ENCODE measurements around the gene PDP2.

PDP2 gene

DNA sequence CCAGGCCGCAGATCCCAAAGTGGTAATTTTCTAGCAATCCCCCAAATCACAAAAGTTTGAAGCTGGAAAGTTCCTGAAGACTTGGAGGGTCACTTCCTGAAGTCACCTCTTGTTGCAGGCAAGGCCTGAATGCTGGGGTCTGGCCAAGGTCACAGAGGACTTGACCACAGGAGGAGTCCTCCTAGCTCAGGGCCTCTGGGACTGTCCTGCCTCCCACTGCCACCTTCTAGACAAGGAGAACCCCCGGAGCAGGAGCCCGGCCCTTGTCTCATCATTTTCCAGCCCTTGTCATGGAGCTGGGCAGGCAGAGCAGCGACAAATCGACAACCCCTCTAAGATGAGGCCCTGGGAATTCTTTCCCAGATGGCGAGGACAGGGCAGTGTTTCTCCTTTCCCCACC is 38.0 kb downstream of the PDP2 start:
- Histone ChIP-seq H3K9ac (ENCODE audit: low read length) (no peak overlapping the region), H2BK5ac (ENCODE audit: low read depth, low read length, poor library complexity) (no peak overlapping the region), H3K23ac (ENCODE audit: low read length) (no peak overlapping the region), H3K18ac (ENCODE audit: low read length) (no peak overlapping the region), H3K79me1 (ENCODE audit: low read length) (no peaks in the 10 kb centered on the region), H4K91ac (ENCODE audit: low read depth, low read length) (no peak overlapping the region), H3K4me3 (ENCODE audit: low read depth, low read length) (no peak overlapping the region), H2BK12ac (ENCODE audit: low read length) (no peak overlapping the region), H3K9me3 (ENCODE audit: insufficient read depth, low read depth, low read length) (peaks cover under 1% of the 10 kb centered on the region), H4K8ac (ENCODE audit: low read depth, low read length) (no peak overlapping the region), H2BK120ac (ENCODE audit: insufficient read depth, low read length, poor library complexity) (no peak overlapping the region), H3K27ac (ENCODE audit: low read depth, low read length) (no peak overlapping the region), H2AK5ac (ENCODE audit: low read length) (no peak overlapping the region), H3K4ac (ENCODE audit: low read depth, low read length) (no peak overlapping the region), H3K4me1 (ENCODE audit: control insufficient read depth in 1 of 2, insufficient read depth in 2 of 2, low read length in 2 of 2) (no peaks in the 10 kb centered on the region), H3K36me3 (ENCODE audit: control insufficient read depth in 1 of 2, insufficient read depth in 2 of 2, low read length in 2 of 2) (no peaks in the 10 kb centered on the region), H3K14ac (ENCODE audit: low read length) (no peak overlapping the region), H3K27me3 (ENCODE audit: insufficient read depth, low read length) (no peaks in the 10 kb centered on the region), H3K79me2 (ENCODE audit: control insufficient read depth, insufficient read depth, low read length, poor library complexity) (no peaks in the 10 kb centered on the region), H2AFZ (ENCODE audit: insufficient read depth, low read length, poor library complexity) (no peak overlapping the region), H4K12ac (ENCODE audit: low read depth, low read length) (no peak overlapping the region), H3K4me2 (ENCODE audit: low read length) (no peak overlapping the region)
- DNase-seq: no peak
- no CpG with 5 or more reads among the region's 6 CpGs for WGBS (ENCODE audit: extremely low coverage, insufficient coverage, insufficient read length)

DNA sequence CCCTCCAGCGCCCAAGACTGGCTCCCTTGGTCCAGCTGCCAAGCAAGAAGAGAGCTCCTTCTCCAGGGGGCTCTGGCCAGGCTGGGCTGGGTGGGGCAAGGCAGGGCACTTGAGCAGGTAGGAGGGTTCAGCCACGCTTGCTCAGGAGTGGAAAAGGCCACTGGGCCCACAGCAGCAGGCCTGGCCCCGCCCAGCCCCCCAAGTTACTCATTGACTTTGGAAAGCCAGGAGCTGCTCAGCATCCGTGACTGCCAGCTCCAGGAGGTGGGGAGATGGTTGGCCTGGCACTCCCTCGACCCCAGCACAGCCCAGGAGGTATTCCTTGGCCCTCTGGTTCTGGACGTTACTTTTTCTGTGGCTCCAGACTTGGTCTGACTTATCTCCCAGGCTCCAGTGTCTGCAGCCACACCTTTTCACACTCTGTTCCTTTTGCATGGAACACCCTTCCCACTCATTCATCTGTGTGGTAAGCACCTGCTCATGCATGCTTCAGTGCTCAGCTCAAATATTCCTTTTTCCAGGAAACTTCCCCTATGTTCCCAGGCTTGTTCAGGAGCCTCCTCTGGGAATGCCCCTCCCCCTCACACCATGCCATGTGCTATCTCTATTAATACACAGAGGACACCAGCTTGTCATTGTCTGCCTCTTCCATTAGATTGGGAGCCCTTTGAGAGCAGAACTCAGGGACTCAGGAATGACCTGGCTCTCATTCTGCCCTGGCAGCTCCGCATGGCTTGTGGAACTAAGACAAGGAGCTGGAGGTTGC is 38.7 kb downstream of the PDP2 start, which contains the start of gene CDH16:
TSS of gene CDH16 (minus strand) at position 83 of the 766 bp plus-strand sequence. CDS start 820 bp downstream, outside the sequence.
- no peak within 1 kb of the TSS for H4K8ac ChIP-seq (ENCODE audit: low read depth, low read length)
- H3K23ac ChIP-seq (ENCODE audit: low read length): no peak within 1 kb of the TSS
- no peak within 1 kb of the TSS for H2AFZ ChIP-seq (ENCODE audit: insufficient read depth, low read length, poor library complexity)
- no peaks in the 10 kb centered on the region for H3K36me3 ChIP-seq (ENCODE audit: control insufficient read depth in 1 of 2, insufficient read depth in 2 of 2, low read length in 2 of 2)
- H3K4me3 ChIP-seq (ENCODE audit: low read depth, low read length): no peak within 1 kb of the TSS
- no peak within 1 kb of the TSS for H2BK120ac ChIP-seq (ENCODE audit: insufficient read depth, low read length, poor library complexity)
- no peaks in the 10 kb centered on the region for H3K79me1 ChIP-seq (ENCODE audit: low read length)
- H2AK5ac ChIP-seq (ENCODE audit: low read length): no peak within 1 kb of the TSS
- no peak within 1 kb of the TSS for H3K18ac ChIP-seq (ENCODE audit: low read length)
- H4K12ac ChIP-seq (ENCODE audit: low read depth, low read length): no peak within 1 kb of the TSS
- no peaks in the 10 kb centered on the region for H3K79me2 ChIP-seq (ENCODE audit: control insufficient read depth, insufficient read depth, low read length, poor library complexity)
- H2BK12ac ChIP-seq (ENCODE audit: low read length): no peak within 1 kb of the TSS
- H3K27me3 ChIP-seq (ENCODE audit: insufficient read depth, low read length): peaks cover 4% of the 10 kb centered on the region
- H3K27ac ChIP-seq (ENCODE audit: low read depth, low read length): no peak within 1 kb of the TSS
- H3K4me1 ChIP-seq (ENCODE audit: control insufficient read depth in 1 of 2, insufficient read depth in 2 of 2, low read length in 2 of 2): no peaks in the 10 kb centered on the region
- no peak within 1 kb of the TSS for H3K9ac ChIP-seq (ENCODE audit: low read length)
- H3K4ac ChIP-seq (ENCODE audit: low read depth, low read length): no peak within 1 kb of the TSS
- H3K14ac ChIP-seq (ENCODE audit: low read length): no peak within 1 kb of the TSS
- no peak within 1 kb of the TSS for H3K4me2 ChIP-seq (ENCODE audit: low read length)
- peak; percentile 52 to 57 for DNase-seq
- H2BK5ac ChIP-seq (ENCODE audit: low read depth, low read length, poor library complexity): no peak within 1 kb of the TSS
- H4K91ac ChIP-seq (ENCODE audit: low read depth, low read length): no peak within 1 kb of the TSS
- H3K9me3 ChIP-seq (ENCODE audit: insufficient read depth, low read depth, low read length): peaks cover 3% of the 10 kb centered on the region
- WGBS (ENCODE audit: extremely low coverage, insufficient coverage, insufficient read length): no CpG with 5 or more reads among the region's 7 CpGs

DNA sequence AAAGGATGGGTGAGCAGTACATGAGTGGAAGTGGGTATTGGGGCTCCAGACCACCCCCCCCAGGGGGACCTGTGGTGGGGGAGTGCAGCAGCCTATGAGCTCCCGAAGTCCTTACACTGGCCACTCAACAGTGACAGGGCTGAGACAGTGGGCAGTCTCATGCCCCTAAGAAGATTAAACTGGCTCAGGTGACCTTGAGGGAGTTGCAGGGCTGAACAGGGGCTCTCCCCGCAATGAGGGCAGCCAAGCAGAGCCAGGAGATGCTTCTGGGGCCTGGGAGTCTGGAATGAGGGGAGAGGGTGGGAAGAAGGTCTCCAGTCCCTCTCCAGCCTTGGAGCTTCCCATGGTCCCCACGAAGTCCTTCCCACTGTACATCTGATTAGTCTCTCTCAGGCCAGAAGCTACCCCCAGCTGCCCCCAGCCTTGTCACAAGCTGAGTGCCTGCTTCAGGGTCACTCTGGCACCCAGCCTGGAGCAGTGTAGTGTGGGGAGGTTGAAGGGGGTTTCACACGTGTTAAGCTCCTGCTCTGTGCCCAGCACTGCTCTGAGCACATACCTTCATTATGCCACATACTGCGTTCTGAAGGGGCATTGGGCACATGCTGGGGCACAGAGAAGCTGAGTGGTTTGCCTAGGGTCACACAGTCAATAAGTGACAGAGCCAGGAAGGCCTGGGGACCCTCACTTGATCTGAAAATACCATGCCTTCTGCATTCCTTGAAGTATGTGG is 39.4 kb downstream of the PDP2 start:
- Histone ChIP-seq H2AFZ (ENCODE audit: insufficient read depth, low read length, poor library complexity) (no peak overlapping the region), H3K79me2 (ENCODE audit: control insufficient read depth, insufficient read depth, low read length, poor library complexity) (no peaks in the 10 kb centered on the region), H4K8ac (ENCODE audit: low read depth, low read length) (no peak overlapping the region), H4K91ac (ENCODE audit: low read depth, low read length) (no peak overlapping the region), H4K12ac (ENCODE audit: low read depth, low read length) (no peak overlapping the region), H2AK5ac (ENCODE audit: low read length) (no peak overlapping the region), H3K23ac (ENCODE audit: low read length) (no peak overlapping the region), H2BK12ac (ENCODE audit: low read length) (no peak overlapping the region), H3K4me3 (ENCODE audit: low read depth, low read length) (no peak overlapping the region), H3K79me1 (ENCODE audit: low read length) (no peaks in the 10 kb centered on the region), H3K36me3 (ENCODE audit: control insufficient read depth in 1 of 2, insufficient read depth in 2 of 2, low read length in 2 of 2) (no peaks in the 10 kb centered on the region), H3K4me1 (ENCODE audit: control insufficient read depth in 1 of 2, insufficient read depth in 2 of 2, low read length in 2 of 2) (peaks cover 0 to 2% of the 10 kb centered on the region in 2 experiments), H3K27me3 (ENCODE audit: insufficient read depth, low read length) (peaks cover 12% of the 10 kb centered on the region), H3K14ac (ENCODE audit: low read length) (no peak overlapping the region), H2BK5ac (ENCODE audit: low read depth, low read length, poor library complexity) (no peak overlapping the region), H3K18ac (ENCODE audit: low read length) (no peak overlapping the region), H3K9me3 (ENCODE audit: insufficient read depth, low read depth, low read length) (peaks cover 3% of the 10 kb centered on the region), H3K4ac (ENCODE audit: low read depth, low read length) (no peak overlapping the region), H3K9ac (ENCODE audit: low read length) (no peak overlapping the region), H3K4me2 (ENCODE audit: low read length) (no peak overlapping the region), H3K27ac (ENCODE audit: low read depth, low read length) (no peak overlapping the region), H2BK120ac (ENCODE audit: insufficient read depth, low read length, poor library complexity) (no peak overlapping the region)
- peak; percentile 52 to 75 for DNase-seq
- WGBS (ENCODE audit: extremely low coverage, insufficient coverage, insufficient read length): no CpG with 5 or more reads among the region's 5 CpGs

DNA sequence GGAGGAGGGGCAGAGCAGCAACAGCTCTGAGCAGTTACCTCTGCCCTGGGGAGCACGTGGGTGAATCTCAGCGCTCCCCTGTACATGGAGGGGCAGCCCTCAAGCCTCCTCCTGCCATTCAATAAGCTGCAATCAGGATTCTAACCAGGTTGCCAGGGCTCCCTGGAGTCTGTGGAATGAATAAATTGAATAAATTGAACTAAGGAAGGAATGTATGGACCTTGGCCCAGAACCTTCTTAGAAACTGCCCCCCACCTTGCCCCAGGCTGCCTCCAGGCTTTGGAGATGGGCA is 39.9 kb downstream of the PDP2 start:
- Histone ChIP-seq H2AFZ (ENCODE audit: insufficient read depth, low read length, poor library complexity) (no peak overlapping the region), H3K14ac (ENCODE audit: low read length) (no peak overlapping the region), H3K4me2 (ENCODE audit: low read length) (no peak overlapping the region), H2BK5ac (ENCODE audit: low read depth, low read length, poor library complexity) (no peak overlapping the region), H4K12ac (ENCODE audit: low read depth, low read length) (no peak overlapping the region), H3K4ac (ENCODE audit: low read depth, low read length) (no peak overlapping the region), H3K18ac (ENCODE audit: low read length) (no peak overlapping the region), H3K4me1 (ENCODE audit: control insufficient read depth in 1 of 2, insufficient read depth in 2 of 2, low read length in 2 of 2) (peaks cover 4 to 6% of the 10 kb centered on the region in 2 experiments), H3K79me1 (ENCODE audit: low read length) (no peaks in the 10 kb centered on the region), H4K8ac (ENCODE audit: low read depth, low read length) (no peak overlapping the region), H2BK120ac (ENCODE audit: insufficient read depth, low read length, poor library complexity) (no peak overlapping the region), H3K27me3 (ENCODE audit: insufficient read depth, low read length) (peaks cover 17% of the 10 kb centered on the region), H2AK5ac (ENCODE audit: low read length) (no peak overlapping the region), H3K9ac (ENCODE audit: low read length) (no peak overlapping the region), H4K91ac (ENCODE audit: low read depth, low read length) (no peak overlapping the region), H3K79me2 (ENCODE audit: control insufficient read depth, insufficient read depth, low read length, poor library complexity) (no peaks in the 10 kb centered on the region), H2BK12ac (ENCODE audit: low read length) (no peak overlapping the region), H3K23ac (ENCODE audit: low read length) (no peak overlapping the region), H3K36me3 (ENCODE audit: control insufficient read depth in 1 of 2, insufficient read depth in 2 of 2, low read length in 2 of 2) (no peaks in the 10 kb centered on the region), H3K27ac (ENCODE audit: low read depth, low read length) (no peak overlapping the region), H3K4me3 (ENCODE audit: low read depth, low read length) (no peak overlapping the region), H3K9me3 (ENCODE audit: insufficient read depth, low read depth, low read length) (peaks cover 3% of the 10 kb centered on the region)
- DNase-seq: peak in 1 of 2 donors; percentile 65
- no CpG with 5 or more reads among the region's 2 CpGs for WGBS (ENCODE audit: extremely low coverage, insufficient coverage, insufficient read length)
